HepG2 (cell line): ENCODE measurements around the gene ADCY5. TPM values are rescaled to one million over a fixed set of nuclear protein-coding genes. Genes with fewer than 3 reads are reported as not detected.

ENCODE experiments used
- ATAC-seq: fragments of 200-7000 bp; cut with Tn5 transposase; 3 replicates; pipeline ENCODE4 v1.9.1; 2020; ENCODE audit warnings: mild to moderate bottlenecking, moderate library complexity
- BruUV-seq: library from RNA; stranded (reverse); fragments of 400-500 nt; replicated peaks from 2 replicates; lab custom pipeline; 2021; lab: Mats Ljungman, UMichigan
- CTCF ChIA-PET: fragments of 300-600 bp; formaldehyde crosslinking; extraction: SDS; loops from one replicate; lab custom pipeline; 2021; ENCODE audit warnings: low total read pairs, inconsistent platforms, low intra/inter-chr PET ratio; lab: Yijun Ruan, JAX
- POLR2A ChIA-PET: fragments of 350-600 bp; sonication (Branson Sonifier 250); formaldehyde crosslinking; loops from one replicate; lab custom pipeline; 2020; ENCODE audit warnings: antibody characterized with exemption, inconsistent platforms; lab: Yijun Ruan, JAX
- DNase-seq: peaks from one replicate; pipeline ENCODE4 v3.0.0-alpha.2; 2015; ENCODE audit warnings: low spot score
- FAIRE-seq: peaks from 3 replicates; lab custom pipeline; 2011; peaks lifted over from hg19 to GRCh38; lab: Jason Lieb, UNC
- H2AFZ ChIP-seq: one replicate; pipeline ENCODE4 v1.6.1; 2011; ENCODE audit warnings: low read length, inconsistent platforms
- H3K27ac ChIP-seq: fragments of 300-600 bp; 3 replicates; pipeline ENCODE4 v1.8.0; 2011; ENCODE audit warnings: mixed run types, mild to moderate bottlenecking, mixed read lengths, low read length, inconsistent platforms; ENCODE audit not compliant: insufficient read depth; ENCODE audit errors: extremely low read length
- H3K27me3 ChIP-seq, 2 experiments: fragments of 200-600 bp in 1 of 2; 2 replicates in 1 of 2; 3 replicates in 1 of 2; pipeline versions ENCODE4 v1.6.0 to v1.8.0; 2011; ENCODE audit warnings: low read length in 2 of 2, mild to moderate bottlenecking in 2 of 2, moderate library complexity in 2 of 2, inconsistent platforms in 1 of 2; ENCODE audit not compliant: insufficient read depth in 2 of 2, control insufficient read depth in 1 of 2
- H3K36me3 ChIP-seq, 2 experiments: fragments of 200-600 bp in 1 of 2; replicated peaks in 1 of 2; 2 replicates in 1 of 2; 3 replicates in 1 of 2; pipeline versions ENCODE4 v1.5.1 to v1.8.0; 2011; ENCODE audit warnings: low read length in 2 of 2, inconsistent platforms in 1 of 2; ENCODE audit not compliant: insufficient read depth in 2 of 2, control insufficient read depth in 1 of 2
- H3K4me1 ChIP-seq: 2 replicates; pipeline ENCODE4 v1.5.1; 2012; ENCODE audit warnings: low read length, inconsistent platforms; ENCODE audit not compliant: insufficient read depth
- H3K4me2 ChIP-seq: 2 replicates; pipeline ENCODE4 v1.6.0; 2011; ENCODE audit warnings: low read depth, low read length, inconsistent platforms
- H3K4me3 ChIP-seq, 3 experiments: fragments of 200-600 bp in 1 of 3; sonication (generic), shearing (Covaris generic) in 1 of 3; replicated peaks in 1 of 3; 2 replicates each; pipeline ENCODE4 v1.5.1; 2011 to 2016; ENCODE audit warnings: low read length in 3 of 3, inconsistent platforms in 2 of 3, low read depth in 2 of 3, mild to moderate bottlenecking in 2 of 3, control low read depth in 1 of 3, mixed read lengths in 1 of 3; ENCODE audit not compliant: insufficient read depth in 1 of 3
- H3K79me2 ChIP-seq: one replicate; pipeline ENCODE4 v1.6.1; 2011; ENCODE audit warnings: low read length, inconsistent platforms; ENCODE audit not compliant: insufficient read depth
- H3K9ac ChIP-seq: 2 replicates; pipeline ENCODE4 v1.6.0; 2011; ENCODE audit warnings: mild to moderate bottlenecking, low read depth, low read length, inconsistent platforms; ENCODE audit not compliant: insufficient read depth
- H3K9me3 ChIP-seq: 2 replicates; pipeline ENCODE4 v1.5.1; 2012; ENCODE audit warnings: mild to moderate bottlenecking, low read length
- H4K20me1 ChIP-seq: 2 replicates; pipeline ENCODE4 v1.6.0; 2011; ENCODE audit warnings: inconsistent platforms, mild to moderate bottlenecking, low read length, moderate library complexity; ENCODE audit not compliant: insufficient read depth
- ATF7 ChIP-seq, 2 experiments: fragments of 450-650 bp in 1 of 2; sonication (generic) in 1 of 2; formaldehyde crosslinking in 1 of 2; IDR thresholded peaks; 2 replicates each; pipeline versions ENCODE4 v1.4.0 to v1.6.1; 2016 to 2020; ENCODE audit warnings: antibody characterized with exemption in 1 of 2, mild to moderate bottlenecking in 1 of 2, missing genetic modification reagents in 1 of 2
- CREB1 ChIP-seq, 2 experiments: fragments of 450-650 bp in 1 of 2; IDR thresholded peaks; 2 replicates each; pipeline ENCODE4 v1.6.1; 2016 to 2017; ENCODE audit warnings: control low read depth in 1 of 2, mild to moderate bottlenecking in 1 of 2, missing compliant biosample characterization in 1 of 2, missing genetic modification characterization in 1 of 2
- NPAS2 ChIP-seq: sonication (generic); formaldehyde crosslinking; IDR thresholded peaks from 2 replicates; pipeline ENCODE4 v1.8.0; 2022; ENCODE audit warnings: mild to moderate bottlenecking, missing genetic modification reagents, borderline replicate concordance
- PHF21A ChIP-seq: sonication (generic); formaldehyde crosslinking; IDR thresholded peaks from 2 replicates; pipeline ENCODE4 v1.5.0; 2020; ENCODE audit warnings: mild to moderate bottlenecking, missing genetic modification reagents
- RFX1 ChIP-seq: fragments of 450-650 bp; IDR thresholded peaks from 2 replicates; pipeline ENCODE4 v1.6.1; 2017
- SP1 ChIP-seq, 2 experiments: fragments of 450-650 bp in 1 of 2; sonication (generic) in 1 of 2; formaldehyde crosslinking in 1 of 2; IDR thresholded peaks; 2 replicates each; pipeline versions ENCODE4 v1.4.0 to v1.6.1; 2016 to 2020; ENCODE audit warnings: missing genetic modification reagents in 1 of 2
- ZNF275 ChIP-seq: sonication (generic); formaldehyde crosslinking; IDR thresholded peaks from 2 replicates; pipeline ENCODE4 v1.8.0; 2022; ENCODE audit warnings: missing genetic modification reagents, mild to moderate bottlenecking, inconsistent platforms, borderline replicate concordance
- ZNF441 ChIP-seq: sonication (generic); formaldehyde crosslinking; IDR thresholded peaks from 2 replicates; pipeline ENCODE4 v1.7.0; 2021; ENCODE audit warnings: missing genetic modification reagents, borderline replicate concordance
- WGBS: methylation state at CpG from one replicate; pipeline ENCODE4 v1.1.6; 2017; ENCODE audit warnings: low lambda C conversion rate; 5-methylcytosine and 5-hydroxymethylcytosine counted together
- in situ Hi-C: cut with HindIII; loops from 2 replicates; pipeline ENCODE4 v1.10.0; 2017; ENCODE audit warnings: low pct_unique_long_range_greater_than_20kb; ENCODE audit not compliant: extremely low pct_ligation_motif_present
- intact Hi-C: fragments of 100-400 bp; cut with micrococcal nuclease; formaldehyde crosslinking; loops from one replicate; pipeline ENCODE4 v1.10.0; 2022; ENCODE audit not compliant: unreplicated experiment
- polyA plus RNA-seq, 8 experiments: library from polyadenylated mRNA; depleted of rRNA in 3 of 8; stranded (reverse) in 7 of 8; unstranded in 1 of 8; fragments of >200 nt; fragmentation: Illumina TruSeq in 4 of 8; extraction: Trizol in 4 of 8; gene quantifications; 2 replicates each; pipeline versions ENCODE4 v1.2.1 to v1.2.3, GENCODE V29; 2011 to 2016; ENCODE audit warnings: low read depth in 4 of 8, missing spikeins in 1 of 8, mixed read lengths in 1 of 8; ENCODE audit not compliant: insufficient read depth in 1 of 8
- total RNA-seq, 5 experiments: library from RNA; depleted of rRNA; stranded (reverse); fragments of >200 nt; fragmentation: Illumina TruSeq; extraction: Trizol; gene quantifications; 2 replicates each; pipeline ENCODE4 v1.2.3, GENCODE V29; 2016; ENCODE audit warnings: low read depth in 1 of 5
- TF ChIP-seq, protein P1 (sequence below): sonication (generic); formaldehyde crosslinking; IDR thresholded peaks from 2 replicates; pipeline ENCODE4 v1.5.0; 2020; ENCODE audit warnings: mild to moderate bottlenecking, missing genetic modification reagents

The ADCY5 gene
- total and polyA plus RNA-seq, 2 of the 13 experiments (the other 11 are each of a cell fraction or from before 2014, with no cell fraction given) = not detected

DNA sequence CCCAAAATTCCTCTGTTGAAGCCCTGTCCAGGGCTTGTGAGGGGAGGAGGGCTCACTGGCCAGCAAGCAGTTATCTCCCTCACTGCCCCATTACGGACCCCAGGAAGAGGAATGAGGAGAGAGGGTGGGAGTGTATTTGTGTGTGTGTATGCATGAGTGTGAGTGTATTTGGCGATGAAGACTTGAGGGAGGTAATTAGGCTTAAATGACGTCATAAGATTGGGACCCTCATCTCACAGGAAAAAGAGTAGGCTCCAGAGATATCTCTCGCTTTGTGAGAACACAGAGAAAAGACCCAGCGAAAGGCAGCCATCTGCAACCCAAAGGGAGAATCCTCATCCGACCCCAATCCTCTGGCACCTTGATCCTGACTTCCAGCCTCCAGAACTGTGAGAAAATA lies 32.2 kb downstream of the ADCY5 start:
- no peaks in the 10 kb centered on the region for H3K4me1 ChIP-seq
- ATAC-seq = no peak
- H4K20me1 ChIP-seq = no peaks in the 10 kb centered on the region
- no peak overlapping the region for H2AFZ ChIP-seq
- in situ Hi-C loops = no loop called here
- no peak overlapping the region for H3K4me2 ChIP-seq
- ChIA-PET POLR2A (no interaction called here), CTCF (no interaction called here)
- H3K36me3 ChIP-seq = no peaks in the 10 kb centered on the region
- no peak overlapping the region for H3K4me3 ChIP-seq
- DNase-seq = no peak
- FAIRE-seq = no peak
- 48% methylated on average over 5 of the region's 6 CpGs for WGBS
- no TSS peak for BruUV-seq
- peaks cover 5 to 36% of the 10 kb centered on the region in 2 experiments; a peak in 3 of 5 replicates for H3K27me3 ChIP-seq
- H3K79me2 ChIP-seq = no peaks in the 10 kb centered on the region
- TF ChIP-seq PHF21A (no peak), ATF7 (IDR thresholded peaks at IDR 0.05) (peak; percentile 99), ATF7 (CRISPR knock-in tag; IDR thresholded peaks at IDR 0.05) (no peak), NPAS2 (CRISPR knock-in tag) (no peak), CREB1 (IDR thresholded peaks at IDR 0.05) (peak; percentile 94), CREB1 (CRISPR knock-in tag; IDR thresholded peaks at IDR 0.05) (no peak)
- TF ChIP-seq, all 625 proteins: peak for 2
- no peak overlapping the region for H3K27ac ChIP-seq
- no peak overlapping the region for H3K9ac ChIP-seq
- intact Hi-C loops = no loop called here
- H3K9me3 ChIP-seq = no peaks in the 10 kb centered on the region

DNA sequence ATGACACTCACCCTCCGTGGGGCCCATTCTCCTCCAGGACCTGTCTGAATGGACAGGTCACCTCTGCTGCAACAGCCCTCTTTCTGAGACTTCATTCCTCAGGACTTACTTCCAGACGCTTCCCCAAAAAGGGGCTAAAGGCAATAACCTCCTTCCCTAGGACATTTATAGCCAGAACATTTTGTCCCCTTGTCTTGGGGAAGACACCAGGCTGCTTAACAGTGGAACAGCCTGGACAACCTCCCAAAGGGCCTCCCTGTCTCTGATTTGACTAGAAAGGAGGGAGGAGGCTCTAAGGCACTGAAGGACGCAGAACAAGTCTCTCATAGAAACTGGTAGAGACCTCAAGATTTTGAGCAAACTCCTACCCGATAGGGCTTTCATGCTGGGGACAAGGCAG lies 32.7 kb downstream of the ADCY5 start:
- intact Hi-C loops = no loop called here
- ChIA-PET CTCF (no interaction called here), POLR2A (no interaction called here)
- no peak for FAIRE-seq
- in situ Hi-C loops = no loop called here
- Histone ChIP-seq H3K27me3 (peaks cover 2 to 36% of the 10 kb centered on the region in 2 experiments; a peak in 3 of 5 replicates), H3K9ac (no peak overlapping the region), H3K36me3 (no peaks in the 10 kb centered on the region), H3K9me3 (no peaks in the 10 kb centered on the region), H3K79me2 (no peaks in the 10 kb centered on the region), H4K20me1 (no peaks in the 10 kb centered on the region), H2AFZ (no peak overlapping the region), H3K27ac (no peak overlapping the region), H3K4me2 (no peak overlapping the region), H3K4me3 (no peak overlapping the region), H3K4me1 (no peaks in the 10 kb centered on the region)
- BruUV-seq = no TSS peak
- WGBS = 16% methylated on average over 3 of the region's 4 CpGs
- ATAC-seq = no peak
- DNase-seq = no peak
- TF ChIP-seq RFX1 (no peak), ZNF275 (CRISPR knock-in tag) (no peak), SP1 (IDR thresholded peaks at IDR 0.05) (no peak), SP1 (CRISPR knock-in tag; IDR thresholded peaks at IDR 0.05) (no peak), ZNF441 (no peak)
- TF ChIP-seq, protein P1, sequence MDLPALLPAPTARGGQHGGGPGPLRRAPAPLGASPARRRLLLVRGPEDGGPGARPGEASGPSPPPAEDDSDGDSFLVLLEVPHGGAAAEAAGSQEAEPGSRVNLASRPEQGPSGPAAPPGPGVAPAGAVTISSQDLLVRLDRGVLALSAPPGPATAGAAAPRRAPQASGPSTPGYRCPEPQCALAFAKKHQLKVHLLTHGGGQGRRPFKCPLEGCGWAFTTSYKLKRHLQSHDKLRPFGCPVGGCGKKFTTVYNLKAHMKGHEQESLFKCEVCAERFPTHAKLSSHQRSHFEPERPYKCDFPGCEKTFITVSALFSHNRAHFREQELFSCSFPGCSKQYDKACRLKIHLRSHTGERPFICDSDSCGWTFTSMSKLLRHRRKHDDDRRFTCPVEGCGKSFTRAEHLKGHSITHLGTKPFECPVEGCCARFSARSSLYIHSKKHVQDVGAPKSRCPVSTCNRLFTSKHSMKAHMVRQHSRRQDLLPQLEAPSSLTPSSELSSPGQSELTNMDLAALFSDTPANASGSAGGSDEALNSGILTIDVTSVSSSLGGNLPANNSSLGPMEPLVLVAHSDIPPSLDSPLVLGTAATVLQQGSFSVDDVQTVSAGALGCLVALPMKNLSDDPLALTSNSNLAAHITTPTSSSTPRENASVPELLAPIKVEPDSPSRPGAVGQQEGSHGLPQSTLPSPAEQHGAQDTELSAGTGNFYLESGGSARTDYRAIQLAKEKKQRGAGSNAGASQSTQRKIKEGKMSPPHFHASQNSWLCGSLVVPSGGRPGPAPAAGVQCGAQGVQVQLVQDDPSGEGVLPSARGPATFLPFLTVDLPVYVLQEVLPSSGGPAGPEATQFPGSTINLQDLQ (CRISPR knock-in tag) = no peak
